Right lobe of liver (tissue), 6 donors: ENCODE data around the gene AKR1C1. TPM values are rescaled to one million over a fixed set of nuclear protein-coding genes. Genes with fewer than 3 reads are reported as not detected.
A peak's percentile ranks its signal among the peaks of the same experiment; 100 is the strongest.
"Not testable (repeated sequence)": the region's sequence is repeated elsewhere in the genome, so short reads cannot be mapped to it uniquely, and the experiment has no call there.

Experiments
- ATAC-seq, 4 donors: fragments of 200-7000 bp; cut with Tn5 transposase; one replicate each; pipeline ENCODE4 v1.9.1; 2020; ENCODE audit warnings: mild to moderate bottlenecking in 4 of 4, moderate library complexity in 4 of 4
- DNase-seq, 3 donors: peaks; one replicate each; pipeline ENCODE4 v3.0.0-alpha.2; 2020
- H3K27ac ChIP-seq, 3 donors: fragments of 200-600 bp; one replicate each; pipeline ENCODE4 v1.8.0; 2022
- H3K27me3 ChIP-seq, 2 donors: fragments of 200-600 bp; one replicate each; pipeline ENCODE4 v1.8.0; 2022
- H3K36me3 ChIP-seq, 4 donors: fragments of 200-600 bp; sonication (generic) in 1 of 4; one replicate each; pipeline versions ENCODE4 v1.5.1 to v1.8.0; 2017 to 2022; ENCODE audit warnings: control low read depth in 1 of 4
- H3K4me1 ChIP-seq, 4 donors: fragments of 200-600 bp; sonication (generic) in 1 of 4; one replicate each; pipeline versions ENCODE4 v1.5.1 to v1.8.0; 2017 to 2022; ENCODE audit warnings: control low read depth in 1 of 4
- H3K4me3 ChIP-seq, 3 donors: fragments of 200-600 bp; one replicate each; pipeline ENCODE4 v1.8.0; 2022
- H3K9me3 ChIP-seq, 4 donors: fragments of 200-600 bp; sonication (generic) in 1 of 4; one replicate each; pipeline versions ENCODE4 v1.5.1 to v1.8.0; 2017 to 2022; ENCODE audit warnings: control low read depth in 1 of 4
- CTCF ChIP-seq, 4 donors: fragments of 200-600 bp in 3 of 4; fragments of 450-650 bp in 1 of 4; IDR thresholded peaks; one replicate each; pipeline versions ENCODE4 v1.5.1 to v1.8.0; 2016 to 2022; ENCODE audit warnings: antibody characterized with exemption in 4 of 4, mild to moderate bottlenecking in 2 of 4
- POLR2A ChIP-seq: fragments of 450-650 bp; IDR thresholded peaks from one replicate; pipeline ENCODE4 v1.6.1; 2017; ENCODE audit warnings: antibody characterized with exemption, mild to moderate bottlenecking
- WGBS: methylation state at CpG from one replicate; pipeline ENCODE4 v1.1.6; 2018; ENCODE audit warnings: low coverage, low lambda C conversion rate; ENCODE audit not compliant: insufficient coverage; ENCODE audit errors: missing lambda C conversion rate; 5-methylcytosine and 5-hydroxymethylcytosine counted together
- intact Hi-C, 2 donors: fragments of 100-400 bp; cut with DNase I; formaldehyde crosslinking; loops; one replicate each; pipeline versions ENCODE4 v1.11.2 to v1.14.1; 2022
- total RNA-seq, 6 experiments: library from RNA; depleted of rRNA in 2 of 6; stranded (reverse); fragments of >200 nt in 2 of 6; fragmentation: NEBNext Ultra II Directional in 3 of 6; extraction: Animal tissue kit (Norgen Biotek cat#: 25700) in 3 of 6; gene quantifications; one replicate each; pipeline versions ENCODE4 v1.1.0 to v1.2.4, GENCODE V29; 2016 to 2023
- donor health status: DM: no; HTN: yes; CAD: no.
- donor health status: DM: no; HTN: no; CAD: no.
- donor health status: DM: no; HTN: no; CAD: no.
- donor health status: DM: no; HTN: yes; CAD: no.
- donor health status: DM: no; HTN: yes; CAD: no.

AKR1C1 gene
- total RNA-seq, 6 experiments from 2014 or later, result 347 to 1,090 (median 533) TPM

- DNase-seq, H3K4me3 ChIP-seq, H3K27ac ChIP-seq, ATAC-seq, H3K9me3 ChIP-seq, H3K36me3 ChIP-seq, H3K27me3 ChIP-seq, intact Hi-C loops: not testable (repeated sequence)
- H3K4me1 ChIP-seq, result peaks cover 0 to 26% (median 0%) of the 10 kb centered on the region in 4 donors
- 56% methylated on average over 2 of the region's 2 CpGs for WGBS
These were observed 48.2 kb downstream of the AKR1C1 start for GRCh38 chr10:5011392-5011791.

- no peak for TF ChIP-seq POLR2A
- no peak for TF ChIP-seq CTCF (IDR thresholded peaks at IDR 0.05)
- H3K4me3 ChIP-seq, result no peak overlapping the region
- peaks cover 0 to 28% (median 0%) of the 10 kb centered on the region in 4 donors for H3K4me1 ChIP-seq
- H3K9me3 ChIP-seq, result no peaks in the 10 kb centered on the region
- H3K36me3 ChIP-seq, result no peaks in the 10 kb centered on the region
- intact Hi-C loops, result no loop called here
- ATAC-seq (no peak), DNase-seq (no peak)
- no peaks in the 10 kb centered on the region for H3K27me3 ChIP-seq
- no peak overlapping the region for H3K27ac ChIP-seq
- WGBS, result 81% methylated on average over 2 of the region's 2 CpGs
These were observed 49.4 kb downstream of the AKR1C1 start for GRCh38 chr10:5012595-5012994.

GRCh38 chr10:5013385-5013784, 50.2 kb downstream of the AKR1C1 start:
- Histone ChIP-seq H3K27ac (no peak overlapping the region), H3K9me3 (no peaks in the 10 kb centered on the region), H3K36me3 (no peaks in the 10 kb centered on the region), H3K27me3 (no peaks in the 10 kb centered on the region), H3K4me1 (peaks cover 0 to 34% (median 0%) of the 10 kb centered on the region in 4 donors), H3K4me3 (no peak overlapping the region)
- DNase-seq (no peak), ATAC-seq (no peak)
- intact Hi-C loops, result no loop called here
- TF ChIP-seq CTCF (IDR thresholded peaks at IDR 0.05) (no peak), POLR2A (no peak)
- 56% methylated on average over 1 of the region's 1 CpG for WGBS

- H3K27ac ChIP-seq, DNase-seq, intact Hi-C loops, ATAC-seq, H3K4me3 ChIP-seq, H3K9me3 ChIP-seq, H3K27me3 ChIP-seq, H3K36me3 ChIP-seq: not testable (repeated sequence)
- 72% methylated on average over 4 of the region's 4 CpGs for WGBS
- peaks cover 0 to 33% (median 1%) of the 10 kb centered on the region in 4 donors for H3K4me1 ChIP-seq
These were observed 51.1 kb downstream of the AKR1C1 start for GRCh38 chr10:5014200-5014910.

GRCh38 chr10:5014936-5015335, 51.7 kb downstream of the AKR1C1 start:
- WGBS, result 38% methylated on average over 1 of the region's 1 CpG
- peaks cover 0 to 38% (median 2%) of the 10 kb centered on the region in 4 donors for H3K4me1 ChIP-seq
- ATAC-seq (peak; percentile 77 to 88 (median 82)), DNase-seq (no peak)
- no peaks in the 10 kb centered on the region for H3K27me3 ChIP-seq
- peak overlapping the region in 1 of 3 donors; percentile 40 for H3K27ac ChIP-seq
- H3K36me3 ChIP-seq, result no peaks in the 10 kb centered on the region
- H3K9me3 ChIP-seq, result no peaks in the 10 kb centered on the region
- TF ChIP-seq CTCF (IDR thresholded peaks at IDR 0.05) (peak; percentile 38 to 57 (median 44)), POLR2A (no peak)
- intact Hi-C loops, result no loop called here
- H3K4me3 ChIP-seq, result no peak overlapping the region
